NCI-H1105 treated with DMSO at 0.1 percent for 48 hours (cell line): ENCODE measurements around the gene TTC39B.

Source experiments
- DNase-seq: peaks from one replicate; lab custom pipeline; 2025; lab: John Stamatoyannopoulos, UW

TTC39B gene

DNA sequence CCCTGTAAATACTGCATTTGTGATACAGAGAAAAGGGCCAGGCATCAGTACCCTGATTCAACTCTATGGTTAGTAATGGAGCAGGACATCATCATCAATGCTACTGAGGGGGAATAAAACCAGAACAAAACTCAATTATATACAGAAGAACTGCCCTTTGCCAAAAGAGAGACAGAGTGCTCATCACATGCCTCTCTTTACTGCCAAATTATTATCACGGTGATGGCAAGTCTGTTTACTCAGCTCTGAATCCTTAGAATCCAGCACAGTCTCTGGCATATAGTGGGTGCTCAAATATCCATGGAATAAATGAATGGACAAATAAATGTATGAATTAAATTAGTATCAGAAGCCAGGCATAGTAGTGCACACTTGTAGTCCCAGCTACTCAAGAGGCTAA is 130.2 kb downstream of the TTC39B start:
- DNase-seq = no peak

DNA sequence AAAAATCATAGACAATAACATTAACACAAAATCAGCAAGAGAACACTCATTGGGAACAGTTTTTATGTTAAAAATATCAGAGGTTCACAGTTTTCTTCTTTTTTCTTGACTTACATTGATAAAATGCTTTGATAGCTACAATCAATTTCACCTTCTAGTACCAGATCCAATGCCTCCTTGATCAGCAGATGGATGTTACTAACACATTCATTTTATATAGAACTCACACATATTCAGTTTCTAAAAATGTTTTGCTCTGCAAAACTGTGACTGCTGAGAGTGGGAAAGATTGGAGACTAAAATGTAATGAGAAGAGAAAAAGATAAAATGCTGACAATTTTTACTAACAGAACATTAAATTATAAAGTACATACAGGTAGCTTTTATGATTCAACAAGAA is 143.1 kb downstream of the TTC39B start:
- DNase-seq = no peak

DNA sequence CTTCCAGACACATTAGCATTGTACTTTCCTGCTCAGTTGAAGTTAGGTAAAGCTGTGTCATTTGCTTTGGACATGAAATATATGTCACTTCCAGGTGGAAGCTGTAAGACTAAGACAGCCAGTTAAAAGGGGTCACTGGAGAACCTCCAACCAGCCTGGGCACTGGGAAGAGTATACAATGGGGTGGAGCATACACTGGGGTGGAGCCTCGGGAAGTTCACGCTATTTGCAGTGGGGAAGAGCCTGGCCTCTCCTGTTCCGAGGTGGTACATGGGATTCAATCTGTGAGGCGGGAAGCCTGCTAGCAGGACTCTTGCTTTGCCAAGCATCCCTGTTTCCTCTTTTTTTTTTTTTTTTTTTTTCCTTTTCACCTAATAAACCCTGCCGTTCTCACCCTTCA is 145.3 kb downstream of the TTC39B start:
- no peak for DNase-seq

DNA sequence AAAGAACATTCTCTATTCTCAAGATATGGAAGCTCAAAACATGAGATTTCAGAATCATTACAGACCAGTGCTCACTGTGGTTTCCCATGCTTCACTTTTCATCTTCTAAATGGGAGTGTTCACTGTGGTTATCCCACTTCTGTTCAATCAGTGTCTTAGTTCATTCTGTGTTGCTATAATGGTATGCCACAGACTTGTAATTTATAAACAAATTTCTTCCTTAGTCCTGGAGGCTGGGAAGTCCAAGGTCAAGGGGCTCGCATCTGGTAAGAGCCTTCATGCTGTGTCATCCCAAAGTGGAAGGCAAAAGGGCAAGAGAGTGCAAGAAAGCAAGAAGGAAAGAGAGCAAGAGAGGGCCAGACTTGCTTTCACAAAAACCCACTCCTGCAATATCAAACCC is 146.3 kb downstream of the TTC39B start:
- no peak for DNase-seq

DNA sequence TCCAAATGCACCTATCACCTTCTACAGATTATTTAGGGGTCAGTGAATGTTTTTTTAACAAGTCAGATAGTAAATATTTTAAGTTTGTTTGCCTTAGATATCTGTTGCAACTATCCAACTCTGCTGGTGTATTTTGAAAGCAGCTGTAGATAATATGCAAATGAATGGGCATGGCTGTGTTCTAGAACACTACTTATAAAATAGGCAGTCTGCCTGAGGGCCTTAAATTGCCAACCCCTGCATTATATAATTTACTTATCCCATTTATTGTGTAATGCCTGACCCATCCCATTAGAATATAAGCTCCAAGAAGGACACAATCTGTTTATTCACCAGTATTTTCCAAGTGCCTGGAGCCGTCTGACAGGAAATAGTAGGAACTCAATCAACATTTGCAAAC is 149.0 kb downstream of the TTC39B start:
- DNase-seq = no peak

DNA sequence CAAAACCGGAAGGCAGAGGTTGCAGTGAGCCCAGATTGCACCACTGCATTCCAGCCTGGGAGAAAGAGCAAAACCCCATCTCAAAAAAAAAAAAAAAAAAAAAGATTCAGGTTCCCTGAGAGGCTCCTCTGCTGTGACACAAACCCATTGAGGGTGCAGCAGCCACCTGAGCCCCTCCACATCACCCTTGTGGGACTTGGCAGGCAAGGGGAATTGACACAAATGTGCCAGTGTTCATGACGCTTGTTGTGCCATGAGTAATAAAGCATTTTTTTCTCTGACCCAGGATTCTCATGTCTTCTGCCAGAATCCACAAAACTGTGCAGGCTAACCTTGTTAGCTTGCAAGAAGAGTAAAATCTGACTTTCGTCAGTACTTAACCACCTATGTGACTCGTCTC is 149.6 kb downstream of the TTC39B start:
- no peak for DNase-seq

DNA sequence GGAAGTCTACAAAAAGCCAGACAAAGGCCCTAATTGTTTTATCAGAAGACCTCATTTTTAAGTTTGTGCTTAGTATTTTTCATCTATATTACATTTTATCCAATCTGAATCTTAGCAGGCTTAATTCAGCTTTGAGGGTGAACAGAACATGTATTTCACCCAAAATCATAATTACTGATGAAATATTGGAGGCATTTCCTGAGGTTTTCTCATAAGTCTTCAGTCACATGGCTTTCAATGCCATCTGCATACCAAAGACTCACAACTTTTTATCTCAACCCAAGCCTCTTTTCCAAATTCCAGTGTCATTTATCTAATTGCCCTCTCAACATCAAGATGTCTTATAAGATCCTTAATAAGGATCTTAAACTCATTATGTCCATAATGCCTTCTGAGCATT is 150.8 kb downstream of the TTC39B start:
- DNase-seq = no peak

DNA sequence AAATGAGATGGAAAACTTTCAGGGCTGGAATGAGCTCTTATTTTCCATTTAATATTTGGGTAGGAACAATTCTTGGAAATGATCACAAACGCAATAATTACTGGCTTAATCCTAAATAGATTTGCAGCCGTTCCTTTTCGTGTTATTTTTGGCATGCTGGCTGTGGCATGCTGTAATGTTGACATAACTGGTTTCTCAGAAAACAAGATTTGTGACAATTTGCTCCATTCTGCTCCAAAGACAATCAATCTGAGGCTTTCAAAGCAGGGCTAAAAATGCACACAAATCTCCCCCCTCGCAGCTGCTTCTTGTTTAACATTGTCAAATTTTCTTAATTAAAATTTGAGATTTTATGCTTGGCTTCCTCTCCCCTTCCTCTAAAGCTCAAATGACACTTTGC is 151.2 kb downstream of the TTC39B start:
- peak; percentile 12 for DNase-seq

DNA sequence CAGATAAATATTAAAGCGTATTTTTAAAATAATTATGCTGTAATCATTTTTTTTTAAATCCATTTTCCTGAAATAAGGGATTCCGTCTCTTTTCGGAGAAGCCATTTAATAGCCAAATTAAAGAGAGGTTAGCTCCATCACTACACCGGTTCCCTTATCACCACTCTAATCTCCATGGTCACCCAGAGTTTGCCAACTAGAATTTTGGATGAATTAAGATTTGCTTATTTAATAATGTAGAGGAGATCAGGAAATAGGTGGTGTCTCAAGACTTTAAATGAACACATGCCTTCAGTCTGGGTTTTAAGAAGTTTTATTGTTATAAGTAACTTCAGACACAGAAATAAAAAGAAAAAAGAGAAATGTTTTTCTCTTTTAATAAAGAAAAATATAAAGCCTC is 151.7 kb downstream of the TTC39B start:
- no peak for DNase-seq

DNA sequence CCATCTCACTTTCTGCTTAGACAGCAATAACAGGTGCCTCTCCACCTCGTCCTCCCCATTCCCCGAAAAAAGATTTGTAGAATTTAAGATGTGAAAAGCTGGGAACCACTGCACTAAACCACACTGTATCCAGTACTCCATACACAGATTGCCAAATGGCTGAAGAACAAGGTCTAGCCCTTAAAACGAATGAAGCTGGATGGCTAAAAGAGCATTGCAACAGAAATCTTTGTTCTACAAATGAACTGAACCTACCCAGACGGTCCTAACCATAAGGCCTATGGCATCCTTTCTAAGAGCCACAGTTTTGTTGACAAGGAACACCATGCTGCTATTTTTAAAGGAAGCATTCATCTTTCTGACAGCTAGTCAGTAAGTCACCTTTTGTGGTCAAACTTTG is 152.3 kb downstream of the TTC39B start:
- no peak for DNase-seq

DNA sequence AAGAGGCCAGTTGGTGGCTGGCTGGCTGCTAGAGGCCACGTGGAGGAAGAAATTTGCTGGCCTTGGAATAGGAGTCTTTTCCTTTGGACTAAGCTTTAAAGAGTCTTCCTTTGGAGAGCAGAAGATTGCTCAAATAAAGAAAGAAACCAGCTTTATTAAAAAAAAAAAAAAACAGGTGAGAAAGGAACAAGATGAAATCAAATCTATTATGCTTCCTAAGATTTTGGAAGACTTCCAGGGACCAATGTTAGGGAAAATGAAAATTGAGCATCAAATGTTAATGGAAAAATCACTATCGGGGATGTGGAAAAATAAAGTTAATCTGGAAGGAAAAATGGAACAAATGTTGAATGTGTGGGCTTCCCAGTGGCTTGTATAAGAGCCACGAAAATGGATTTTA is 153.1 kb downstream of the TTC39B start:
- no peak for DNase-seq

DNA sequence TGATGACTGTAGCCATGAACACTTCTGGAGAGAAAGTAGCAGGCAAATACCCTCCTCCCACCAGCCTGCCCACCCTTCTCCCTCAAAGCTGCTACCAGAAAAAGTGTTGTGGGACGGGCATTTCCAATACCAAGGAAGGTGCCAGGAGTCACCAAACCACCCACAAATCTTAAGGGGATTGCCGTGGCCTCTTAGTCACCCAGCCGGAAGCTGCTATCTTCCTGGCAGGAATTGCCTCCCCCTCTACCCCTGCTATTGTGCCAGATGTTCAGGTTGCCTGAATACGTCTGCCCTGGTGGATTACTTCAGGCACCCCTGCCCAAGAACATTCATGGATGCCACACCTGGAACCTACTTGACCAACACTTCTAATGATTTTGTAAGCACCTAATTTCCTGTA is 156.1 kb downstream of the TTC39B start:
- no peak for DNase-seq

DNA sequence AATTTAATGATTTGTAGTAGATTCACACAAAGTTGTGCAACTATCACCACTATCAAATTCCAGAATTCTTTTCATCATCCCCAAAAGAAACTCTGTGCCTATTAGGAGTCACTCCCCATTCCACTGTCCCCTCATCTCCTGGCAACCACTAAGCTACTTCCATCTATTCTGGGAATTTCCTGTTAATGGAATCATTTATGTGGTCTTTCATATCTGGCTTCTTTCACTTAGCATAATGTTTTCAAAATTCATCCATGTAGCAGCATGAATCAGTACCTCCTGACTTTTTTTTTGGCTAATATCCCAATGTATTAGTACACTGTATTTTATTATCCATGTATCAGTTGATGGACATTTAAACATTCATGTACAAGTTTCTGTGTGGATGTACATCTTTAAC is 157.6 kb downstream of the TTC39B start:
- DNase-seq = no peak

DNA sequence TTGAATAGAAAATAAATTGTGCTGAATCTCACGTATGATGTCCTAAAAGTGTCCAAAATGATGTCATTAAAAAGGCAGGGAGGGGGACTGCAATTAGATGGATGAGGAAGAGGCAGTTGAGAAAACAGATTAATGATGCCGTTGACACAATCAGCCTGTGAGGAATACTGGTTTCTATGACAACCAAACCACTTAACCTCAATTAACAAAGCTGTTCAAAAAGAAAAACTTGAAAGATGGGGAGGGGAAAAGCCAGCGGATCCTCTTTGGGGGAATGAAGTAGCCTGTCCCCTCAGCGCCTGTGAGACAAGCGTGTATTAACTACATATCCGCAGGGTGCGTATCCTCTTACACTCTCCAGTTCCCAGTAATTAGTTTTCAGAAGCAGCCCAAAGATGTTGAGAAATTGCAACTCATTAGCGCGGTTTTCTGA is 160.7 kb downstream of the TTC39B start:
- DNase-seq = peak; percentile 95

DNA sequence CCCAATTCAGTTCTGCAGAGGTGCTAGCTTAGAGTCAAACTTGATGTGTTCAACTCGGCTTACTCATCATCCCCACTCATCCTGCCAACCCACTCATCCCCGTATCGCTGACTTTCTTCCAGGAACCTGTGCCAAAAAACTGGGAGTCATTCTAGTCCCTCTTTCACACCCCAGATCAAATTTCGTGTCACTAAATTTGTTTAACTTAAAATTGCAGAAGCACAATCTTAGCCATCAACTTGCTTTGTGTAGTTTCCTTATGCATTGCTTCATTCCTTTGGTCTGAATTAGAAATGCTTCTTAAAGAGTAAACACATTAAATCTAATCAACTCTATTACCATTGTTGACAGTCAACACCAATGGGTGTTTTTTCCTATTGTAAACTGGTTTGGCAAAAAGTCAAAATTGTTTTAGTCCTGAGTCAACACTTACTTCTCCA is 162.4 kb downstream of the TTC39B start:
- peak; percentile 93 for DNase-seq

DNA sequence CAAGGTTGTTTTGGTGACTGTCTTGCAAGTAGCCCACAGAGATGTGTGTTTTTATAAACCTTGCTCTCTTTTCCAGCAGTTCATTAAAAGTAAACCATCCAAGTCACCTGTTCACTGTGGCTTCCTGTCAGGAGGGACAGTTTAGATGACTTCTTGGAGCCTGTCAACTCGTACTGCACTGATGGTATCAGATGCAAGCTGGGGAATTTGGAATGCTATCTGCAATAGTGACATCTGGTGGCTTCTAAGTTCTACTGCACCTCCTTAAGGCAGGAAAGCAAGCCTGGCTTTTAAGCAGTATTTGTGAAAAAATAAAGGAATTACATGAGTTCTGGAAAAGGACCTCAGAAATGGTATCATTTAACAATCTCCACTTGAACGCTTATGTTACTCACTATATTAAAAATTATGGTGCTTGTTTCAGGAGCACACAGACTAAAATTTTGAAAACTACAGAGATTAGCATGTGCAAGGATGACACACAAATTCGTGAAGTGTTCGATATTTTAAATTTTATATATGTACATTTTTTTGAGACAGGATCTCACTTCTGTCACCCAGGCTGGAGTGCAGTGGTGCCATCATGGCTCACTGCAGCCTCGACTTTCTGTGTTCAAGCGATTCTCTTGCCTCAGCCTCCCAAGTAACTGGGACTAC is 164.0 kb downstream of the TTC39B start:
- DNase-seq = peak; percentile 42

DNA sequence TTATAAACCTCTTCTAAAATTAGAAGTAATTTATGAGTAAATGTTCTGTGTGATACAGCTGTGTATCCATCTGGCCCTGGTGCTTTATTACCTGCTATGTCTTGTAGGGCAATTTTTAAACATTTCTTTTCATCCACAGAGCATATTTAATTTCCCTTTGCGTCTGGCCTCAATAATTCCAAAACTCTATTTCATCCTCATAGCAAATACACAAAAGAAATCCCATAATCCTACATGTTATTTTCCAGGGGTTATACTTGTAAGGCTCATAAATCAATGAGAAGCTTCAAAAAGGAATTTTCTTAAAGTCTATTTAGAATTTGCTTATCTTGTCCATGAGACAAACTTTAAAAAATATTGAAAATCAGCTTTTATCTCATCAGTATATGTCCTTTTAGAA is 167.0 kb downstream of the TTC39B start:
- no peak for DNase-seq

DNA sequence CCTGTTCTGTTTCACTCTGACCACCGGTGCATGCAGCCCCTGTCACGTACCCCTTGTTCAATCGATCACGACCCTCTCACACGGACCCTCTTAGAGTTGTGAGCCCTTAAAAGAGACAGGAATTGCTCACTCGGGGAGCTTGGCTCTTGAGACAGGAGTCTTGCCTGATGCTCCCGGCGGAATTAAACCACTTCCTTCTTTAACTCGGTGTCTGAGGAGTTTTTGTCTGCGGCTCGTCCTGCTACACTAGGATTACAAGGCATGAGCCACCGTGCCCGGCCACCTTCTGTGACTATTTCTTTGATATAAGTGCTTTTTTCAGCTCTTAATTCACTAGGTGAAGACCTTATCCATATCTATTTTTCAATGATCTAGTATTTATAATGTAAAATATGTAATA is 167.5 kb downstream of the TTC39B start:
- no peak for DNase-seq

DNA sequence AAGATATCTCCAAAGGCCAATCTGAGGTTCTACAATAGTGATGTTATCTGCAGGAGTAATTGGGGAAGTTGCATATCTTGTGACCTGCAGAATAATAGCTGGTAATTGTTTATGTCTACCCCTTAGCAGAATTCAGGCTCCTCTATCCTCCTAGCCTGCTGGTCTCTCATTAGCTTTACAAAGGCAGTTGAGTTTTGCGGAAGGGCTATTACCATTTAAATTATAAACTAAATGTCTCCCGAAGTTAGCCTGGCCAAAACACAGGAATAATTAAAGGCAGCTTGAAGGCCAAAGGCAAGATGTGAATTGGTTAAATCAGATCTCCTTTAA is 168.7 kb downstream of the TTC39B start:
- no peak for DNase-seq

DNA sequence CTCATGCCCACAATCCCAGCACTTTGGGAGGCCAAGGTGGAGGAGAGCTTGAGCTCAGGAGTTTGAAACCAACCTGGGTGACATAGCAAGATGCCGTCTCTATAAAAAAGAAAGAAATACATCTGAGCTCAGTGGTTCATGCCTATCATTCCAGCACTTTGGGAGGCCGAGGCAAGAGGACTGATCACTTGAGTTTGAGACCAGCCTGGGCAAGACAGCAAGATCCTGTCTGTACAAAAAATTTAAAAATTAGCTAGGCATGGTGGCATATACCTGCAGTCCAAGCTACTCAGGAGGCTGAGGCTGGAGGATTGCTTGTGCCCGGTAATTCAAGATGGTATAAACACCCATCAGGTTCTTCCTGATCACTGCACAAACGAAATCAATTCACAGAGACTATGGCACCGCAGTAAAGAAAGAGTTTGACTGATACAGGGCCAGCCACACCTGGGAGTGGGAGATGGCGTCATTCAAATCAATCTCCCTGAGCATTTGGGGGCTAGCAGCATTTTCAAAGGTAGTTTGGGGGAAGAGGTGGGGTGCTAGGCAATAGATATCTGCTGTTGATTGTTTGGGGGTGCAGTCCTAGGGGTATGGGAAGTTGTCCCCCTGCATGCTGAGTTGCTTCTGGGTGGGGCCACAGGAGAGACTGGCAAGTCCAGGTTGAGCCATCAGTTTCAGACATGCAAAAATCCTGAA is 169.2 kb downstream of the TTC39B start:
- no peak for DNase-seq

DNA sequence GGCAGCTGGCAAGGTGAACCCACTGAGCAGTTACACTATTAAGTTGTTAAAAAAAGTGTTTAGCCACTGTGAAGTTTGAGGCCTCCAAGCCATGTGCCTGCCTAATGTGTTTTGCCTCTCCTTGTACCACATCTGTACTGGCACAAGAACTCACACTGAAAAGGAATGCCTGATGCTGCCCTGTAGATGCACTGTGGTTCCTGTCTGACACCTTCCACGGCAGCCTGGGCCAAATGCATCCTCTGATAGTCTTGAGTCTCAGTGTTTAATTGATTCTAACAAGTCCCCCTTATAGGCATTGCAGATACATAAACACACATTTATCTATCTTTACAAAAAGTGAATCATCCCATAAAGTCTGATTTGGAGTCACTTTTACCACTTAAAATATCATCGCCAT is 169.9 kb downstream of the TTC39B start:
- DNase-seq = no peak

DNA sequence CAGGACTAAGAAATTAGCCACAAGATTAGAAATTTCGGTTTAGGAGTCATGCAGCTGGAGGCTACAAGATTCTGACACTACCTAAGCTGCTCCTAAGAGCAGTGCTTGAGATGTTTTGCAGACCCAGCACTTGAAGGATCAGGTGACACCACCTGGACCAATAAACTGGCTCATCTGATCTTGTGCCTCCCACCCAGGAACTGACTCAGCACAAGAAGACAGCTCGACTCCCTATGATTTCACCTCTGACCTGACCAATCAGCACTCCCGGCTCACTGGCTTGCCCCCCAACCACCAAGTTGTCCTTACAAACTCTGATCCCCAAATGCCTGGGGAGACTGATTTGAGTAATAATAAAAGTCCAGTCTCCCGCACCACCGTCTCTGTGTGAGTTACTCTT is 170.4 kb downstream of the TTC39B start:
- no peak for DNase-seq

DNA sequence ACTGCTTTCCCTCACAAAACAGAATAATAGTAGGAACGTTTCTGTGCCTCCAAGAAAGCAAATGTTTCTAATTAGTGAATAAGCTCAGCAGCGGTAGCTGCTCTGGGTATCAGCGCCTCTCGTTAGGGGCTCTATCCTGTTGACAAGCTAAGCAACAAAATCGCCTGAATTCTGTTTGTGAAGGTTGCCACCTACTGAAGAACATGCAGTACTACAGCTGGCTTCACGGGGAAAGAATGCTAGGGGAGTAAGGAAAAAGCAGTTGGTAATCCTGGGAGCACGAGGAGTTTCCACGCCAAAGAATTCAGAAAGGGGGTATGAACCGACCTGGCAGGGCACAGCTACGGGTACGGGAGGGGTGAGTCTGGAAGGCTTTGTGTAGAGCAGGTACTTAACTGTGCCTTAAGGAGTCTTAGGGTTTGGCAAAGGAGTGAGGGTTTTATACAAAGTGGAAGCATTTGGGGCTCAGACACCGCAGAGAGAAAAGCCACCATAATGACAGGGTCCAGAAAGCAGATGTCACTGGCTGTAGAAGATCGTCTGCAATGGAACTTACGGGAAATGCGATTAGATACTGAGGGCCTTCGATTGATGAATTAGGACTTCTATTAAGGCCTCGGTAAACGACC is 171.7 kb downstream of the TTC39B start:
- DNase-seq = peak; percentile 85

DNA sequence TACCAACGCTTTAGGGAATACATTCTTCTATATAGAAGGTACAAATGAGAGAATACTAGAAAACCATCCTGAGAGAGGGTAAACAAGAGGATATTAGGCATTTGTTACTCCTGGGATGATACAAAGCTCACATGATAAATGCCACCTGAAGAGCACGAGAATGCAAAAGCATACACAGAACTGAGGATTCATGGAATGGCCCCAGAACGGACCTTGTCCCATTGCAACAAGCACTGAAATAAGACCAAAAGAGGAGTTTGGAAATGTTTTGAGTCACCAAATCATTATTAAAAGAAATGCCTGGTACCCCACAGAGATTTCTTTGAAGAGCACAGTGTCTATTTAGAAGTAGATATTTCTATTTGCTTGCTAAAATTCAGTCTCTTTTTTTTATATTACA is 173.5 kb downstream of the TTC39B start:
- DNase-seq = no peak
